GM12801 (cell line): Measurements from ENCODE around the gene PILRA.

Source experiments
- TF ChIP-seq, protein P1 (sequence below): IDR thresholded peaks from one replicate; pipeline ENCODE4 v1.5.1; 2011; ENCODE audit warnings: control low read depth; ENCODE audit not compliant: insufficient read length; ENCODE audit errors: extremely low read depth

PILRA gene

DNA sequence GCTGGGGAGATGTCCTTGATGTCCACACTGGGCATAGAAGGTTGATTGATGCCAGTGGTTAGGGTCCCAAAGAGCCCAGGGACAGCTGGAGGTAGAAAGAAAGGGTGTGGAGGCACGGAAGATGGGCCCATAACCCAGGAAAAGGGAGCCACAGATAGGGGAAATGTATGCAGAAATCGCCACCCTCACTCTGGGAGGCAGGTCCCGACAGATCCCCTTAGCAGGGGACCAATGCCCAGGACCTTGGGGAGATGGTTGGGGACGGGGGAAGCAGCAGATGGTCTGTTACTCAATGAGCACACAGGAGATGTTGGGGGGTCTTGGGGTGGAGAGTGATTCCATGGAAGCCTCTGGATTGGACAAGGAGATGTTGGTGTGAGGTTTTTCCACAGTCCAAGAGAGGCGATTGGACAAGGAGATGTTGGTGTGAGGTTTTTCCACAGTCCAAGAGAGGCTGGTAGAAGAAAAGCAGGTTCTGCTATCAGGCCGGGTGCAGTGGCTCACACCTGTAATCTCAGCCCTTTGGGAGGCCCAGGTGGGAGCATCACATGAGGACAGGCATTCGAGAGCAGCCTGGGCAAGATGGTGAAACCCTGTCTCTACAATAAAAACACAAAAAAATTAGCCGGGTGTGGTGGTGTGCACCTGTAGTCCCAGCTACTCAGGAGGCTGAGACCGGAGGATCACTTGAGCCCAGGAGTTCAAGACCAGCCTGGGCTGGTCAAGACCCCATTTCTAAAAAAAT is 70.0 kb downstream of the PILRA start:
- TF ChIP-seq, protein P1, sequence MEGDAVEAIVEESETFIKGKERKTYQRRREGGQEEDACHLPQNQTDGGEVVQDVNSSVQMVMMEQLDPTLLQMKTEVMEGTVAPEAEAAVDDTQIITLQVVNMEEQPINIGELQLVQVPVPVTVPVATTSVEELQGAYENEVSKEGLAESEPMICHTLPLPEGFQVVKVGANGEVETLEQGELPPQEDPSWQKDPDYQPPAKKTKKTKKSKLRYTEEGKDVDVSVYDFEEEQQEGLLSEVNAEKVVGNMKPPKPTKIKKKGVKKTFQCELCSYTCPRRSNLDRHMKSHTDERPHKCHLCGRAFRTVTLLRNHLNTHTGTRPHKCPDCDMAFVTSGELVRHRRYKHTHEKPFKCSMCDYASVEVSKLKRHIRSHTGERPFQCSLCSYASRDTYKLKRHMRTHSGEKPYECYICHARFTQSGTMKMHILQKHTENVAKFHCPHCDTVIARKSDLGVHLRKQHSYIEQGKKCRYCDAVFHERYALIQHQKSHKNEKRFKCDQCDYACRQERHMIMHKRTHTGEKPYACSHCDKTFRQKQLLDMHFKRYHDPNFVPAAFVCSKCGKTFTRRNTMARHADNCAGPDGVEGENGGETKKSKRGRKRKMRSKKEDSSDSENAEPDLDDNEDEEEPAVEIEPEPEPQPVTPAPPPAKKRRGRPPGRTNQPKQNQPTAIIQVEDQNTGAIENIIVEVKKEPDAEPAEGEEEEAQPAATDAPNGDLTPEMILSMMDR = no peak

DNA sequence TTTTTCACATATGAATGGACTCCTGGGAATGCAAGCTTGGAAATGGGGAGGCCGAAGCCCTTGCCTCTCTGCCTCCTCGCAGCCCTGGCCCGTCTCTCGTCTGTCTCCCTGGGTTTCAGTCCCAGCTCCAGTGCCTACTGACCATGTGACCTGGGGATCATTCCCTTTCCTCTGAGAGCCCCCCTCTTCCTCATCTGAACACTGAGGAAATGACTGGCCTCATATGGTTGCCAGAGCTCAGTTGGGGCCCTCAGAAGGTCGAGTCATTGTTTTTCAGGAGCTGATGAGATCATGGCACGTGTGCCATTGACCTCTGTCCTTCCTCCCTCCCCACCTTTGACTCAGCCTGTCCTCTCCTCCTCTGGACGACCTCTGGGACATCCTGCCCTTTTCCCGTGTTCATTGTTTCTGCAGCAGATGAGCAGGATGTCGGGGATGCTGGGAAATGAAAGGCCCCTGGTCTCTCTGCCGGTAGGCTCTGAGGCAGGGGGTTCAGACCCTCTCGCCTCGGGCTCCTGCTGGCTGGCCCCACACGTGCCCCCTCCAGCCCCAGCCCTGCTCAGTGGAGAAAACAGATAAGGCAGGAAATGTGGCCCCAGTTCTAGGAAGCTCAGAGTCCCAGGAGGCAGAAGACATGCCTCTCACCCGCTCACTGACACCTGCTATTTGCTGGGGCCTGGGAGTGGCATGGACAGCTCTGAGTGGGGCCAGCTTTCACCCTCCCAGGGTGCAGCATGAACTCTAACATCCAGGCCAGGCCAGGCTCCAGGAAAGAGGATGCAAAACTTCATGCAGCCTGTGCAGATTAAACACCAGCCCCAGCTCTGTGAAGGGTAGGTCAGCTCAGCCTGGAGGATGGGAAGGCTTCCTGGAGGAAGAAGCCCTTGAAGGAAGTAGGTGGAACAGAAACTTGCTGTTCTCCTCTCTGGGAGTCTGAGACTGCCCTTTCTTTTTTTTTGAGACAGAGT is 71.3 kb downstream of the PILRA start:
- TF ChIP-seq, protein P1 = no peak

DNA sequence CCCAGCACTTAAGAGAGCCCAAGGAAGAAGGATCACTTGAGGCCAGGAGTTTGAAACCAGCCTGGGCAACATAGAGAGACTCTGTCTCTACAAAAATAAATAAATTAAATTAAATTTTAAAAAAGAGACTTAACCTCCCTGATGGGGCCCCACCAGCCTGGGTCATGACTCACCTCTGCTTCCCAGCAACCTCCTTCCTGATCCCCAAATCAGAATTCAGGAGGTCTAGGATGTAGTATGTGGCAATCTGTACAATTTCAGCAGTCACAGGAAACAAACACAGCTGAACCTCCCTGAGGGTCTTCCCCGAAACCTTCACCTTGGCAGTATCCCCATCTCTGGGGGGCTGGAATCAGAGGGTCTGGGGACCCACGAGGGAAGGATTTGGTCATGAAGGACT is 72.8 kb downstream of the PILRA start:
- TF ChIP-seq, protein P1 = no peak

DNA sequence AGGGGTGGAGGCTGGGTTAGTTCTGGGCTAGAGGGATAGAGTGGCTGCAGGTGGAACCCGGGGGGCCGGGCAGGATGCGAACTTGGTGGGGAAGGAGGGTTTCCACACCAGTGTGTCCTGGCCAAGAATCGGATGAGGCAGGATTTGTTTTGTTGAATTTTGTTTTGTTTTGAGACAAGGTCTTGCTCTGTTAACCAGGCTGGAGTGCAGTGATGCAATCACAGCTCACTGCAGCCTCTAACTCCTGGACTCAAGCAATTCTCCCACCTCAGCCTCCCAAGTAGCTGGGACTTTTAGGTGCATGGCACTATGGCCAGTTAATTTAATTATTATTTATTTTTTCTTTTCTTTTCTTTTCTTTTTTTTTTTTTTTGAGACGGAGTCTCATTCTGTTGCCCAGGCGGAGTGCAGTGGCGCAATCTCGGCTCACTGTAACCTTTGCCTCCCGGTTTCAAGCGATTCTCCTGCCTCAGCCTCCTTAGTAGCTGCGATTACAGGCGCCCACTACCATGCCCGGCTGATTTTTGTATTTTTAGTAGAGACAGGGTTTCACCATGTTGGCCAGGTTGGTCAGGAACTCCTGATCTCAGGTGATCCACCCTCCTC is 76.0 kb downstream of the PILRA start:
- TF ChIP-seq, protein P1 = no peak
